DMS114 treated with DMSO at 0.1 percent for 48 hours (cell line): ENCODE measurements around the gene C10orf105.

Experiments used
- DNase-seq: peaks from one replicate; lab custom pipeline; 2025; ENCODE audit not compliant: unreplicated experiment; lab: John Stamatoyannopoulos, UW

Gene C10orf105, protein sequence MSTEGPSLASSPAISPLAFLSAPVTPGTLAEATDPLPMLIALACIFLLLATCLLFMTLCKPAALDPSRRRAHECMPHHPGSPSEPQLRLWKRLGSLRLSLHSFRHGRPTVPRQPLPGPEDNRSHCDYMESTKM

DNA sequence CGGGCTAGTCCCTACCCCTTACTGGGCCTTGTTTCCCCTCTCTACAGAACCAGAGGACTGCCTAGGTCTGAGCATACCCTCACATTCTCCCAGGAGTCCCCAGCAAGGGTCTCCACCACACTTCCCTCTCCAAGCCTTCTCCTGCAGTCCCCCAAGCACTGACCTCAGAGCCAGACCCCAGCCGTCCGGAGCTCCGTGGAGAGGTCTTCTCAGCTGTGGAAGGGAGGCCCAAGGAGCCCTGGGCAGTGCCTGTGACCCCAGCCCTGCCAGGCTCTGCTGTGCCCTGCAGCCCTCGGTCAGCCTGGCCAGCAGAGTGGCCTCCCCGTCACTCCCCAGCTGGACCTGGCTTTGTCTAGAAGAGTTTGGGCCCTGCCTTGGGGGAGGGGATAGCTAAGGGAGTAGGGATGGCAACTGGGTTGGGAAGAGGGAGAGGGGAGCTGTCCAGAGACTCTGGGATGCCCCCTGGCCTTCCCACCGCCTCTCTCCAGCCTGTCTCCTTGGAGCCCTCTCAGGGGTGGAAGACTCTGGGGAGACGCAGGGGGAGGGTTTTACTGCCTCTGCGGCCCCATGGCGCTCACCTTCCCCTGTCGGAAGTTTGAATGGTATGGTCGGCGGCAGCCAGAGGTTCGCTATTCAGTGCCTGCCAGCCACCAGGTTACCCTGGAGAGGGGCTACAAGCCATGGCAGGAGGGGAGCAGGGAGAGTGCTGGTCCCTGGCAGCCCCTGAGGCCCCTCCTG, at the start of gene C10orf105:
C10orf105 (minus strand) TSS at position 315 of the 738 bp plus-strand sequence. CDS start 3,441 bp downstream, outside the sequence.
- DNase-seq, result no peak

DNA sequence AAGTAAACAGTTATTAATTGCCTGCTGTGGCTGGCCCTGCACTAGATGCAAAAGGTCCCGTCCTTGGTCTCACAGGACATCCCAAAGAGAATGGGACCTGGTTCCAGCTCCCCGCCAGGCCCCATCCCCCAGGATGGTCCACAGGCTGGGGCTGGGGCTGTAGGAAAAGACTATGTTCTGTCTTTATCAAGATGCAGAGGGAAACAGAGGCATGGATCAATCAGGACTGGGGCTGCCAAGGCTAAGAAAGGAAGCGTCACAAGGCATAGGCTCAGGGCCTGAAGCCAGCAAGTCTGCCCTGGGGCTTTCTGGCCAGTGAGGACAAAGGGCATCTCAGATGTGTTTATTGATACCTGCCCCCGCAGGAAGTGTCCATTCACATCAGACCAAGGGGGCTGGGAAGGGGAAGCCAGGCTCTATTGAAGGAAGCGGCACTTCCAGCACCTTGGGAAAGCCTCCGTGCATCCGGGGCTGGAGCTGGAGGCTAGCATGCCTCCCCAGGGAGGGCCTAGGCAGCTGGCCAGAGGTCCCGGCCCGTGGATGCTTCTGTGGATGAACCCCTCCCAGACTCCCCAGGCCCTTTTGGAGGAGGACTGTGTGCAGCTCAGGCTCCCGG, 48.0 kb upstream of the C10orf105 start:
- no peak for DNase-seq

DNA sequence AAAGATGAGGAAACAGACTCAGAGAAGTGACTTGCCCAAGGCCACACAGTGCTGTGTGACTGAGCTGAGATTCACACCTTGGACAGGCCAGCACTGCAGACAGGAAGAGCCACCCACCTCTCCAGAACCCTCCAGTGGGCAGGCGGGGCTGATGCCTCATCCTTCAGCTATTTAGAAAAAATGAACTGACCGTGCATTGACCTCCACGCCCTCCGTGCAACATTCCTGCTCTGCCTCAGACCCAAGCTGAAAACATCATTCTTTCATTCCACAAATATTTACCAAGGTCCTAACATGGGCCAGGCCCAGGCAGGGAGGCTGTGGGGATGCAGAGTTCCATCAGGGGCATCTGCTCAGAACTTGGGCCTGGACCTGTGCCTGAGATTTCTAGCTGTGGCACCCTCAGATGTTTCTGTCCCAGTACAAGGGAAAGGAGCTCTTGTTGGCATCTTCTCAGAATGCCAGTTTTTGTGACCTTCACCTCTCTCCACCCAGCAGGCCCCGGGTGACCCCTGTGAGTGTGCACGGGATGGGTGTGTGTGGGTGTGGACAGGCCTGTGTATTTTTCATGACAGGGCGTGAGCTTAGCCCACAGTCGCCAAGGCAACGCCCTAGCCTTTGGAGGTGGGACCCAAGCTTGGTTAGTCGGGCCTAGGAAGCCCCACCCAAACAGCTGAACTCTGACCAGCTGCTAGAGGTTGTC, 47.3 kb upstream of the C10orf105 start:
- no peak for DNase-seq

DNA sequence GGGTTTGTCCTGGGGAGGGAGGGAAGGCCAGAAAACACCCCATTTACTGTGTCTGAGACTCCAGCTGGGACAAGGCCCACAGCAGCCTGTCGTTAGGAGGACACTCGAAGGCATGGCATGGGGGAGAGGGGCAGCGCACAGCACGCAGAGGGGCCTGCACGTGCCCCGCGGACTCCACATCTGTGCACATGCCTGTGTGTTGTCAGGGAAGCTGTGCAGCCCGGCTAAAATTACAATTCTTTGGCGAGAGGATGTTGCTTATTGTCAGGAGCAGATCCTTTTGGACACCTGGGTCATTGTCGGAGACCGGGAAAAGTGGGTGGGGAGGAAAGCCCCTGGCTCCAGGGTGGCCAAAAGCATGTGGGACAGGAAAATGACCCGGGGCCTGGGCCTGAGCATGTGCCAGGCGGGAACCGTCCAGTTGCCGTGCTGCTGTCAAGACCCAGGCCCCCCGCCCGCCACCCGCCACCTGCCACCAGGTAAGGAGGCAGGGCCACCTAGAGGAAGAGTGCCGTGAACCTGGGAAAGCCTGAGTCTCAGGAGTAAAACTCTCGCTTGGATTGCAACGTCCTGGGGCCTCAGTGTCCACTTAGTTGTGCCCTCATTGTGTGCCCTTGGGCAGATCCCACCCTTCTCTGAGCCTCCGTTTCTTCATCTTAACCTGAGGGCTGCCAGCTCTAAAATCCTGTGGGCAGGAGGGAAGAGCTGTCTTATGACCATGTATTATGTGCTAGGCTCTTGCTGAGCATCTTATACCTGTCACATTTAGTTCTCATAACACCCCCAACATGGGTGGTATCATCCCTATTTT, 46.5 kb upstream of the C10orf105 start:
- DNase-seq, result no peak

DNA sequence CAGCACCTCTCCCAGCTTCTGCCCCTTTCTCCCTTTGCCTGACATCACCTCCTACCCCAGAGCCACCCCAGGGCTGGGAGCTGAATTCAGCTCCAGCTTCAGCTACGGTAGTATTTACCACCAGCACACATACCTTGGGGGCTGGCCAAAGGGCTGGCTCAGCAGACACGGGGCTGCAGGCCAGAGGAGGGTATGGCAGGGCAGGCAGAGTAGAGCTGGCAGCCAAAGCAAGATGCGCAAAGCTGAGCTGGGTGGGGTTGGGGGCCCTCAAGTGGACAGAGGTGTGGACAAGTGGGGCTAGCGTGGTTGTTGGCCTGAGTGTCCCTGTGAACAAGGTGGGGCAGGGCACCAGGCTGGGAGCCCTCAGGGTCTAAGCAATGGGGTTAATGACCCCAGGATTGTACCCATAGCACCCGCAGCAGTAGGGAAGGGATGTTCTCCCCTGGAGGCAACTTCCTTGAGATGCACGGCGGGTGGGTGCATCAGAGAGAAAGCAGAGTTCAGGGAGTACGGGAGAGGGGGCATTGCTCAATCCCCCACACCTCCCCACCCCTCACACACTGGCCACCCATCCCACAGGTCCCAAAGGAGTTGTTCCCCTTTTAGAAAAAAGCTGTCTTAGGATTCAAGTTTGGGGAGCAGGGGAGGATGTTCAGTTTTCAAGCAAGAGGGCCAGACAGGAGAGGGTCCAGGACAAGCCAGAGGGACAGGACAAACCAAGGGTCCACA, 45.8 kb upstream of the C10orf105 start:
- DNase-seq, result no peak

DNA sequence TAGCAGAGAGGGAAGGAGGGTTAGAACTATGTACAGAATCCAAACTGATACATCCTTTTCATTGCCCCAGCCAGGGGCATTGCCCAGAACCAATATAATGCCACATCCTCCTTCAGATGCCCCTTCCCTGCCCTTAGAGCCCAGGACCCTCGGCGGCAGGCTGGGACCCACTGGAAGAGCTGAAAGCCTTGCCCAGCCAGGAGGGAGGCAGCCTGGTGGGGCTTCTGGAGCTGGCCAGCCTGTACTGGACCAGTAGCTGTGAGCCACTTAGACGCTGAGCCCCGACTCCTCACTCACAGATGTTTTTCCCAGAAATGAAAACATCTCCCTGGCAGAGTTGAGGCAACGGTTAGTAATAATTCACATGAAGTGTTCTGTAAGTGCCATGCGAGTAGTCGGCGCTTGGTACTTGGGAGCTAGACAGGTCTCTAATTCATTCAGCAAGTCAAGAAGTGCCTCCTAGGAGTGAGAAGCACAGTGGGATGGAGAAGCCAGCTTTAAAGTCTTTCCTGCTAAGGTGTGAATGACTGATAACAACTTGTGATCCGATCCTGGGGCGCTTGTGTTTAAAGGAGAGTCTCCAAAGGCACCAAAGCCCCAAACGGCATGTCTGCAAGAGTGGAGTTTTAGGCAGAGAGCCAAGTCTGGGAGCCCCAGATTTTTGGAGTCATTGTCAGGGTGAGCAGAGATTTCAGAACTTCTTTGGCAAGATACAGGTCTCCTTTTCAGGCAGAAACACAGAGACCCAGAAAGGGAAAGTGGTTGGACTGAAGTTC, 44.0 kb upstream of the C10orf105 start:
- DNase-seq, result no peak

DNA sequence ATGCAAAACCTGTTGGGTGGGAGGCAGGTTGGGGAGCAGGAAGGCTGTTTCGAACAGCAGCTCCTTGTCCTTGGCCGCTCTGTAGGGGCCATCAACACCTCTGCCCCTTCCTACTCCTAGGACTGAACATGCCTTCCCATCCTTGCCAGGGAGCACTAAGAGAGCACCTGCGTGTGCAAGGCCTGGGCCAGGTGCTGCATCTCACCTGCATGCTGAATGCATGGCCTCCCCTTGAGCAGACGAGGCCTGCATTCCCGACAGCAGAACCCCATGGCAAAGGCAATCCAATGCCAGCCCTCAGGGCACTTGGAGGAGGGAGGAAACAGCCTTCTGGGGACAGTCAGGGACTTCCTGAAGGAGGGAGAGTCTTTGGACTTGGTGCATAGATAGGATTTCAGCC, 42.7 kb upstream of the C10orf105 start:
- no peak for DNase-seq

DNA sequence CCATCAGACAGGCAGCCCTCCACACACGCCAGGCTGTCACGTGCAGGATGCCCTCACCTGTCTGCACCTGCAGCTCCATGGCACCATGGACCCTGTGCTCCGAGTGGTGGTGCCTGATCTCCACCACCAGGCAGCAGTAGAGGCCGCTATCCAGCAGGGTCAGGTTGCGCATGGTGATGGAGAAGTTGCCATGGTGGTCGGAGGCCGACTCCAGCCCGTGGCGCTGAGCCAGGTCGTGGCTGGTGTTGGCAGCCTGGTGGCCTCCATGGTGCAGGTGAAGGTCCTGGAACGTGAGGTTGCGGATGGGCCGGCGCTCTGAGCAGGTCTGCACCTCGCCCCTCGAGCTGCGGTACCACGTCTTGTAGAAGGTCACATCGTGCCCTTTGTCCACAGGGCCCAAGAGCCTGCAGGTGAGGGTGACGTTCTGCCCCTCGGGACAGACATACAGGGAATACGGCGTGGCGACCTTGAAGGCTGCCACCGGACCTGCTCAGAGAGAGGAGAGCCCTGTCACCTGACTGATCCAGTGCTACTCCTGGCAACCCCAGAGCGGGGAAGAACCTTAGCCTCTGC, 42.0 kb upstream of the C10orf105 start:
- DNase-seq, result no peak

DNA sequence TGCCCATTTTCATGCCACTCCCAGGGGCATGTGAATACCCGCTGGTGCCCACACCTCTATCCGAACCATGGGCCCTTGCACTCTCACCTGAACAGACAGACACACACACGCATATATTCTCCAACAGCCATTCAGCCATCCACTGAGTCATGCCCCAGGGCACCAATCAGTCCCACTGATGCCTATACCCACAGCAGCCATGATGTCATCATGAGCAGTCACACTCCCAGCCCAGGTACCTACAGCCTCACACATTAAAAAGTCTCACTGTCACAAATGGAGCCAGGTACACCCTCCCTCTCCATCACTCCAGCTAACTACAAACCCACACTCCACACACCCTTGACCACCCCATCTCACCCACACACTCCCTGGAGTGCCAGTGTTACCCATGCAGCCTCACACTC, 41.5 kb upstream of the C10orf105 start:
- DNase-seq, result no peak

DNA sequence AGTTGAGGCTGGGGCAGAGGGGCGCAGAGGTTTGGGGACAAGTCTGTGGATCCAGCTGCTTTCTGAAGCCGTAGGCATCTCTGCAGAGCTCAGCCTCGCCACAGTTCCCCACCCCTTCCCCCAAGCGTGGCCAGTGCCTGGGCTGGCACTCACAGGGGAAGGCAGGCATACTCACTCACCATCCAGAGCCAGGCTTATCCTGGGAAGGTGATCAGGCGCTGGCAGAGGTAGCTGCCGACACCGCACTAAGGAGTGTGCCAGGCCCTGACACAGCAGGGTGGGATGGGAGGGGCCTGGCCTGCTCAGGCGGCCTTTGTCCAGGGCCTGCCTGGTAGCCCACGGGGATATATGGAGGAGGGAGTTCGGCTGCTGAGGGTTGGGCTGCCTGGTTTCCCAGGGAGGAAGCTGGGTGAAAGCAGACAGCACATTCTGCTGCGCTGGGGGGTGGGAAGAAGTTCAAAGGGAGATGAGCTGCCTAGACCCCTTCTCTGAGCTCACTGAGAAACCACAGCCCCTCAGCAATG, 37.9 kb upstream of the C10orf105 start:
- DNase-seq, result no peak

DNA sequence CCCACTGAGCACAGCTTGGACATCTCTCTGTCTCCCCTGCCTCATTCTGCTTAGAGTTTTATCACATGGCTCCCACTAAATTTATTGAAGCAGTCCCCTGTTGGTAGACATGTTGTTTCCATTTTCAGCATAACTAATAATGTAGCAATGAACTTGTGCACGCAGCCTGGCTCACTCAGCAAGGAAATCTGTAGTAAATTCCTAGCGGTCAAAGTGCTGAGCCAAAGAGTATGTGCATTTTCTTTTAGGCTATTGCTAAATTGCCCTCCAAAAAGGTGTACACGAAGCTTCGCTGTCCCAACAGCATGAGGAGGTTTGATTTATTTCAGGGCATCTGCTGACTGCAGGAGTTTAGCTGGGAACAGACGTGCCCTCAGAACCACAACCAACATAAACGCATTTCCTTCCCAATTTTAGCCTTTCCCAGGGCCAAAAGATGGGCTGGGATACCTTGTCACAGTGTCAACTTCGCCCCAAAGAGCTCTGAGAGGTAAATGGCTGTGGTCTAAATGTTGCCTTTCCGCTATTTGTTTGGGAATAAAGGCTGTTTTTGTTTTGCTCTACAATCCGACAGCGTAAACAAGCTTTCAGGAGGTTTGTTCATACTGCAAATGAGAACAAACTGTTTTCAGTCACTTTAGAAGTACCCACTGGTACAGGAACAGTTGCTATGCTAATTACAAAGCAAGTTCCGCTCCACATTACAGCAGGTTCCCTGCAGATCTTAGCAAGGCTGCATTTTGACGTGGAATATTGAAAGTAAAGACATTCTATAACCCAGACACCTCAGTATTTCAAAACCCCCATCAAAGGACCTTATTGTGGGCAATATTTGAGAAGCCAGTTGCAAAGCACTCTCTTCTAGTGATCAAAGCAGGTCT, 37.0 kb upstream of the C10orf105 start:
- no peak for DNase-seq

DNA sequence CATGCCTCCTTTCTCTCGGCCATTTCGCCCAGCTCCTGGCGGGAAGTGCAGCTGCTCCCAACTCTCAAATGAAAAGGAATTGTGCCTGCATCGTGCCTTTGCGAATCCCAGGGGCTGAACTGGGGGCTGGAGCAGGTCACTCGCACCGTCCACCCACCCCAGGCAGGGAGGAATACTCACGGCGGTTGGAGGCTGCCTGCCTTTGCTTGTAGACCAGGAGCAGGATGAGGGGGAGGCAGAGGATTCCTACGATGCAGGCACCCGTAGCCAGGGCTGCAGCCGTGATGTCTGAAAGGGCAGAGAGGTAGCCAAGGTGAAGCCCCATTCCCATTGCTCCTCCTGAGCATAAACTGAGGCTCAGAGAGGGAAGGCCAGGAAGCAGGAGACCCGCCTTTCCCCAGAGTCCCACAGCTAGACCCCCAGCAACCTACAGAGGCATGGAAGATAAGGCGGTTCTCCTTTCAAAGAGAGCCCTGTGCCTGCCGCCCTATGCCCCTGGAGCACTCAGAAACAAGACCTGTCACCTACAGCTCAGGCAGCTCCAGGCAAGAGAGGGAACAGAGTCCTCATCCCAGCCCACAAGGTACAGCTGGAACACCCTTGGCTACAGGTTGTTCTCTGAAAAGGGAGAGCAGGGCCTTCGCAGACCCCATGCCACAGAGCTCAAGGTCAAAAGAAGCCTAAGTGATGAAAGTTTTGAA, 35.8 kb upstream of the C10orf105 start:
- no peak for DNase-seq

DNA sequence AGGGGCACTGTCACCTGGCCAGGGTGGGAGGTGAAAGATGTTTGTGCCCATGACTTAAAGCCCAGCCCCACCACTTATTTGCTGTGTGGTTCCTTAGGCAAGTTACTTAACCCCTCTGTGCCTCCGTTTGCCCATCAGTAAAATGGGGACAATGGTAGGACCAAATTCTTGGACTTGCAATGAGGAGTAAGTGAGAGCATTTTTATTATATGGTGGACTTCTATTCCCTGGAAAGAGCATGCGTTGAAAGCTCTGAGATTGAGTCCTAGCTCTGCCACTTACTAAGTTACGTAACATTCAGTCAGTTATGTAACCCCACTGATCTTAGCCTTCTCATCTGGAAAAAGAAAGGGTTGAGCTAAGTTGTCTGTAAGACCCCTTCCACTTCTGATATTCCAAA, 35.0 kb upstream of the C10orf105 start:
- no peak for DNase-seq

DNA sequence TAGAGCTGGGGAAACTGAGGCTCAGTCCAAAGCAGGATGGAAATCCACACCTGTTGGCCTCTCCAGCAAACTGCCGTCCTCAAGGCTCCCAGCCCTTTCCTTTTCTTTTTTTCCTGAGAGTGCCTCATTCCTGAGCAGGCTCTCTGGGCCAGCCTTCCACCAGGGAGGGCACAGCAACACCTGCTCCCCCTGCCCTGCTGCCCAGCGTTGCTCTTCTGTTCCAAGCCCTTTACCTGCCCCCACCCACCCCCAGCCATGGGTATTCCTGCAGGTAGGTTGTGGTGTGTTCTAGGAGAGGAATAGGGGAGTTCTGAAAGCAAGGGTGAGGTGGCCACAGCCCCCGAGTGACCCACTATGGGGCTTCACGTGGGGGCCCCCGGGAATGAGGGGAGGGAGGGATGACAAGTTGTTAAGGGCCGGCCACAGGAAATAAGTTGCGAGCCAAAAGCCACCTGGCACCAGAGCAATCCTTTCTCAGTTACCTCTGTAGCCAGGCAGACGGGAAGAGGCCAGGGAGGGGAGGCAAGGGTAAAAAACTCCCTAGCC, 34.5 kb upstream of the C10orf105 start:
- no peak for DNase-seq

DNA sequence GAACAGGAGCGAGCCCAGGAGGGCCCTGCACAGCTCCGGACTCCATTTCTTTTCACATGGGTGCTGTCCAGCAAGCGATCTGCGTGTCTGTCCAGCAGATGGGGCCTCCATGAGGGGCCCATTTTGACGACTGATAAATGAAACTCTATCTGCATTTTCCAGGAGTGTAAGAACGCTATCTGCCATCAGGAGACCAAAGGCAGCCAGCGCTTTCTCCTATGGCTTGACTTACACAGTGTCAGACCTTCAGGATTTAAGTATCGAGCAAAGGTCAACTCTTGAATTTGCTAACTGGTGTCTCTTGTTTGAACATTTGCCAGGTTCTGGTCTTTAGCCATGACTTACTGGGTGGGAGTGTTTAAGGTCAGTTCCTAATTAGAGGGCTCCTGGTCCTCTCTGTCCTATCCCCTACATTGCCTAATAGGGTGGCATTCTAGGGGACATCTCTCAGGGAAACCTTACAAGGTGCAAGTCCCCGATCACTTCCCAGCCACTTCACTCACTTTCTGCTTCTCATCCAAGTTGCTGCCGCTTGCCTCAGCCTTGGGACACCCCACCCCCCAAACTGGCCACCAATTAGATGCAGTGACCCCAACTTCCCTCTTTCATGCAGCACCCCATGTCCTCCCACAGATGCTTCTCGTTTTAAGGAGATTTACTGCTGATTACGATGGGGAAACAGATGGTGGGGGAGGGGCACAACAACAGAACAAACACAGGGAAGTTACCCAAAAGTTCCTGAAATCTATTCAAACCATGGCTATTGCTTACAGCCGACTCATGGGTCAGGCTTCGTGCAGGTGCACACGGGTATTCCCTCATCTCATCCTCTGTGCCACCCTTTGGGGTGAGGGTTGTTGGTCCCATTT, 33.7 kb upstream of the C10orf105 start:
- no peak for DNase-seq

DNA sequence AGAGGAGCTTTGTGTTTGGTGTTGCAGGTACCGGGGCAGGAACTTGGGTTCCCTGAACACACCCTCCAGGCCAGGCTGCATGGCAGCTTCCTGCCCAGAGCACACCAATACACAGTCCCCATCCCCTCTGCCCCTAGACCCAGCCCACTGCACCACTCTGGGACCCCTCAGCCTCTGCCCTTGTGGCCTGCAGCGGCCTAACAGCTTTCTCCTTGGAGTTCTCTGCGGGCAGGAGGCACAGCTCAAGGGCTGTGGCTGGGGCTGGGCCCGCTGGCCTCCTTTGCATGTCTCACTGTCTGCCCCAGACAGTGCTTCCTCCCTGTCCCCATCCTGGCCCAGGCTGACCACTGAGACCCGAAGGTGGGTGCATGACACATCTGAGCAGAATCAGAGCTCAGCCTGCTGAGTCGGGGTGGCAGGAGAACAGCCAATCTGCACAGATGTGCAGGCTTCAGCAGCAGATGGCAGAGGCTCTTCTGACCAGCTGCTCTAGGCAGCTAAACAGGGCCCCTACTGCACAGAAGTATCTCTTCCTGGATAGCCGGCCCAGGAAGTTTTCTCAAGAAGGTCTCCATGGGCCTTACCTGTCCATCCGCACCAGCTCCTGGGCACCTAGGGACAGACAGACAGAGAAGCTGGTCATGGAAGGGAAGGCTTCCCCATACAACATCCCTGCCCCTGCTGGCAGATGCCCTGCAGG, 33.0 kb upstream of the C10orf105 start:
- DNase-seq, result no peak
